HG03457 (cell line): ENCODE results near the gene COL10A1.
A peak's percentile ranks its signal among the peaks of the same experiment; 100 is the strongest.

ENCODE experiments used
- ATAC-seq: cut with Tn5 transposase; IDR thresholded peaks from one replicate; pipeline ENCODE4 v1.9.1; 2021; ENCODE audit warnings: moderate number of reproducible peaks; ENCODE audit not compliant: unreplicated experiment

Gene COL10A1

DNA sequence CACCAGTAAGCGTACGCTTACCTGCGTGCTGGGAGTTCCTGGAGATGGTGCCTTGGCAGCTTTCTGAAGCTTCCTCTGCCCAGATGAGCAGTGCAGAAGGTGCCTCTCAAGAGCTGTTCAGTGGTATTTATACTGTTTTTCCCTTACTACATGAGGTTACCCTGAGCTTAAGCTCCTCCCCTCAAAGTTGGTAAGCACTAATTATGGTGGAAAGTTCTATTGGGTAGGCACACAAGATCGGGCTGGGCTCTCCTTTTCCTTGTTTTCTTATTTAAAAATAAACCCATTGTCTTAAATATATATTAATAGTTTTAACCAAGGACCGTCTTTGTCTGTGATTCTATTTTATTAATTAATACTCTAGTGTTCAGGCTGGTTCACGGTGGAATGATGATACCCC is at the start of gene COL10A1:
COL10A1 (minus strand) TSS at position 101 of the 400 bp plus-strand sequence. CDS start 640 bp downstream, outside the sequence.
- ATAC-seq = no peak

DNA sequence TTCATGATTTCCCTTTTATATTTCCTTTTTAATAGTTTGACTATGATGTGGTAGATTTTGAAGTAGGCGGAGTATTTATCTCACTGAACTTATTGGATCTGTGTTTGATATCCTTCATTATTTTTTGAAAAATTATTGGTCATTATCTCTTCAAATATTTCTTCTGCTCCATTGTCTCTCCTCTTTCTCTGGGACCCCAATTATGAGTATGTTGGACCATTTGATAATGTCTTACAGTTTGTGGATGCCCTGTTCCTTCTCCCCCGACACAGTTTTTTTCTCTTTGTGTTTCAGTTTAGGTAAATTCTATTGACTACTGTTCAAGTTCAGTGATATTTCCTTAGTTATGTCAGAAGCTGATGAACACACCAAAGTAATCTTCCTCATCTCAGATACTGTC is 49.4 kb upstream of the COL10A1 start:
- ATAC-seq = no peak

DNA sequence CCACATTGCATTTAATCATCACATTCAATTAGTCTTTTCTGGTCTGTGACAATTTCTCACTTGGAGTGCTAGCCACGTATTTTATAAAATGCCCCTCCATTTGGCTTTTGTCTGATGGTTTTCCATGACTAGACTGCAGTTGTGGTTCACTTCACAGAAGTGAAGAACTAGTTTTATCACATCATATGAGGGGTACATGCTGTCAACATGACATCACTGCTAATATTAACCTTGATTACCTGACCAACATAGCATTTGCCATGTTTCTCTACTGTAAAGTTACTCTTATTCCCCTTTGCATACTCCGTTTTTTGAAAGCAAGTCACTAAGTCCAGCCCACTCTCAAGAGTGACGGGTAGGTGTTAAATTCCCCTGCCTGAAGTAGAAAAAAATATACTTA is 48.0 kb upstream of the COL10A1 start:
- ATAC-seq = no peak

DNA sequence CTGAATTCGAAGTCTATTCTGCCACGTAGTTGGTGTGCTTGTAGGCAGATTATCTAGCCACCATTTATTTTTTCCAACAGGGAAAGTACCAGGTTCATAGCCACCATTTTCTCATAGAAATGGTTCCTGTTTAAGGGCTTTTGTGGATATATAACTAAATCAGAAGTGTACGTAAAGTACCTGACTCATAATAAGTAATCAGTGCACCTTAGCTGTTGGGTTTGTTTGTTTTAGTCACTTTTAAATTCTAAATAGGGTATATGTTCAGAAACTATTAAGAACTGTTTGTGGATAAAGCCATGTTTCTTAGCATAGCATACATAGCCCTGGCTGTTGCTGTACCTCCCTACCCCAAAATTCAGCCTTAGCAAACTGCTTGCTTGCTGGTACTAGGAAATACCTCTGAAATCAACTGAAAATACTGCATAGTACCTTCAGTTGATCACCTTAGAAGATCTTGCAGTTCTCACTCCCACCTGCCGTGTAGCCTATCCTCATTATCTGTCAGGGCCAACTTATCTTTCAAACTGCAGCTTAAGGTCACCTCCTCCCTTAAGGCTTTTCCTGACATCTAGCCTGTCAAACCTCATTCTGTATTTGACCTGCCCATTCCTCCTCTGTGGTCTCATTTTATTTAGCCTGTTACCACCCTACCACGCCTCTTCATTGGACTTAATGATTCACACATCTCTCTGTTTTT is 44.6 kb upstream of the COL10A1 start:
- no peak for ATAC-seq

DNA sequence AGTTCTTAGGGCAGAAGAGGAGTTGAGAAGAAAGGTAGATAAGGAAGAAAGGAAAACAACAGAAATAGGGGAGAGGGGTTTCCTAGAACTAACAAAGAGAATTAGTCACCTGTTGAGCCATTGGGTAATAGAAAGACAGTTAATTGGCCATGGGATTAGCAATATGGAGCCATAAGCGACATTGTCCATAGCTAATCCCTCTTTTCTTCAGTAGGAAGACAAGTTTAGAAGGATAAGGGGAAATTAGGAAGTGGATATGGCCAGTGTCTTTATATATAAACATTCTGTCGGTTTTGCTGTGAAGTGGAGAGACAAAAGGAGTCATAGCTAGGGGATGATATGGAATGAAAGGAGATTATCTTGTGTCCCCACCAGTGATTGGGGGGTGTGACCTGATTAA is 43.9 kb upstream of the COL10A1 start:
- no peak for ATAC-seq

DNA sequence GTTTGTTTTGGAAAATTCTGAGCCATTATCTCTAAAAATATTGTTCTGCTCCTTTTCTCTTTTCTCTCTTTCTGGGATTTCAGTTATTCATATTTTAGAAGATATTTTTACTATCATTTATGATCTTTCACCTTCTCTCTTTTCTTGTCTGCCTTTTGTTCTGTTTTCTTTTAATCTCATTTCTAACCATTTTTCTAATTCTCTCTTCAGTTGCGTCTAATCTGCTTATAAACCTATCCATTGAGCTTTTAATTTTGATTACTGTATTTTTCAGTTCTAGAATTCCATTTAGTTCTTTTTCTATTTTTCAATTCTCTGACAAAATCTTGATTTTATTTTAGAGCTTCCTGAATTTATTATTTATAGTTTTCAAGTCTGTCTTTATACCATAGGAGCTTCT is 42.2 kb upstream of the COL10A1 start:
- ATAC-seq = no peak

DNA sequence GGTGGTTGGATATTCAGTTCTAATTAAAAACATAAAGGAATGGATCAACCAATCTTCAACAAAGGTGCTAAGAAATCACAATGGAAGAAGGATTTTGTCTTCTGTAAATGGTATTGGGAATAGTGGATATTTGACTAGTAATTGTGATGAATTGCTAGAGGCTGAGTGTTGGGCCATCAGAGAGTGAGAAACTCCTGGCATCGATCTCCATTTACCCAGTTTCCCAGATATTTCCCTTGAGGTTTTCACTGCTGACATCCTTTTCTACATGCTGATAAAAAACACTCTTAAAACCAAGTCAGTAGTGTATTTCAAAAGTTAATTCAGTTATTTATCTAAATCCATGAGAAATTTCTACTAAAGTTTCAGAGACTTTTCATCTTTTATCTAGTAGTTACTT is 40.4 kb upstream of the COL10A1 start:
- no peak for ATAC-seq

DNA sequence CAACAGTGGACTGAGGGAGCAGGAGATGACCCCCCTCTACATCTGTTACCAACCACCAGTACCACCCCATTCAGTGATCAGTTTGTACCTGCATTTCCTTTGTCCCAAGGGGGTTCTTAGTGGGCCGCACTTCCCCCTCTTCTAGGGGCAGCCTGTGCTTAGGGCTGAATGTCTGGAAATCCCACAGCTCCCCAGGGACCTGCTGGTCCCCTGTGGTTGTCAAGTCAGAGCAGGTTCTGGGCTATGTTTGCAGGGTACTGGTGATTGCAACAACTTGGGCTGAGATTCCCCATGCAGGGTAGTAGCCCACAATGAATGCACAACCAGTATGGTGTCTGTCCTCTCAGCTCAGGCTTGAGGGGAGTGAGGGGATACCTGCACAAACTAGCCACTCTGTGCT is 39.7 kb upstream of the COL10A1 start:
- ATAC-seq = peak; percentile 77

DNA sequence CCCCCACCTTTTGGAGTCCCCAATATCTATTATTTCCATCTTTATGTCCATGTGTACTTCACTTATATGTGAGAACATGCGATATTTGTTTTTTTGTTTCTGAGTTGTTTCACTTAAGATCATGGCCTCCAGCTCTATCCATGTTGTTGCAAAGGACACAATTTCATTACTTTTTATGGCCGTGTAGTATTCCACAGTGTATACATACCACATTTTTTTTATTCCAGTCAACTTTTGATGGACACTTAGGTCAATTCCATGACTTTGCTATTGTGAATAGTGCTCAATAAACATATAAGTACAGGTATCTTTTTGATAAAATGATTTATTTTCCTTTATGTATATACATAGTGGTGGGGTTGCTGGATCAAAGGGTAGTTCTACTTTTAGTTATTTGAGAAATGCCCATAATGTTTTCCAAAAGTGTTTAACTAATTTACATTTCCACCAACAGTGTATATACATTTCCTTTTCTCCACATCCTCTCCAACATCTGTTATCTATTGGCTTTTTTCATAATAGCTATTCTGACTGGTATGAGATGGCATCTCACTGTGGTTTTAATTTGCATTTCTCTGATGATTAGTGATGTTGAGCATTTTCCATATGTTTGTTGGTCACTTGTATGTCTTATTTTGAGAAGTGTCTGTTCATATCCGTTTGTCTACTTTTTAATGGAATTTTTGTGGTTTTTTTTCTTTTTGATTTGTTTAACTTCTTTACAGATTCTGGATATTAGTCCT is 34.0 kb upstream of the COL10A1 start:
- peak; percentile 81 for ATAC-seq

DNA sequence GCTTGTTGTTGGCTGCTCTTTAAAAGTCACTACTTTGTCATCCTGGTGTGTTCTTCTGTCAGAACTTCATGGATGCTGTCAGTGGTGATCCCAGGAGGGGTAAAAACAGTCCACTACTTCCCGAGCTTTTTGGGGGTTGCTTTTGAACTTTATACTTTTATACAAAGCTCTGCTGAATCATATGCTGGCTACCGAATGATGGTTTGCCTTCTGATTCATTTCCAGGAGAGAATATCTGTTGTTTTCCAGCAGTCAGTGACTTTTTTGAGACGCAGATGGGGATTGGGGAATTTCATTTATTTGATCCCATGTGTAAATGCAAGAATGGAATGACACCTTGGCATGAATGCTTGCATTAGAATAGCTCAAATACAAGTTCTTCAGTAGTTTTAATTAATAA is 32.7 kb upstream of the COL10A1 start:
- ATAC-seq = no peak

DNA sequence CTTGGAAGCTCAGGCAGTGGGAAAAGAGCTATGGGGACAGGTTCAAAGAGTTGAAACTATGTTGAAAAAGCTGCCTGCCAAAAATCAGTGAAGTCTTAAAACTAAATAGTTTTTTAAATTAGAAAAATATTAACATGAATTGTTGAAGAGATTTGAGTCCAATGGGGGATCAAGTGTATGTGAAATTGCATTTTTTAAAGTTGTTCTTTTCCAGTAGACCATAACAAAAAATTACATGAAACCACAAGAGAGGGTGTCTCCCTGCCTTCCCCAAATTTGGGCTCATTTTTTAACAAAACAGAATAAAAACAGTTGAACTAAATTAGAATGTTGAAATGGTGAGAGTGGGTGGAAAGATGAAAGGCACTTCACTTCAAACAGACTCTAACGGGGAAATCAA is 31.5 kb upstream of the COL10A1 start:
- no peak for ATAC-seq

DNA sequence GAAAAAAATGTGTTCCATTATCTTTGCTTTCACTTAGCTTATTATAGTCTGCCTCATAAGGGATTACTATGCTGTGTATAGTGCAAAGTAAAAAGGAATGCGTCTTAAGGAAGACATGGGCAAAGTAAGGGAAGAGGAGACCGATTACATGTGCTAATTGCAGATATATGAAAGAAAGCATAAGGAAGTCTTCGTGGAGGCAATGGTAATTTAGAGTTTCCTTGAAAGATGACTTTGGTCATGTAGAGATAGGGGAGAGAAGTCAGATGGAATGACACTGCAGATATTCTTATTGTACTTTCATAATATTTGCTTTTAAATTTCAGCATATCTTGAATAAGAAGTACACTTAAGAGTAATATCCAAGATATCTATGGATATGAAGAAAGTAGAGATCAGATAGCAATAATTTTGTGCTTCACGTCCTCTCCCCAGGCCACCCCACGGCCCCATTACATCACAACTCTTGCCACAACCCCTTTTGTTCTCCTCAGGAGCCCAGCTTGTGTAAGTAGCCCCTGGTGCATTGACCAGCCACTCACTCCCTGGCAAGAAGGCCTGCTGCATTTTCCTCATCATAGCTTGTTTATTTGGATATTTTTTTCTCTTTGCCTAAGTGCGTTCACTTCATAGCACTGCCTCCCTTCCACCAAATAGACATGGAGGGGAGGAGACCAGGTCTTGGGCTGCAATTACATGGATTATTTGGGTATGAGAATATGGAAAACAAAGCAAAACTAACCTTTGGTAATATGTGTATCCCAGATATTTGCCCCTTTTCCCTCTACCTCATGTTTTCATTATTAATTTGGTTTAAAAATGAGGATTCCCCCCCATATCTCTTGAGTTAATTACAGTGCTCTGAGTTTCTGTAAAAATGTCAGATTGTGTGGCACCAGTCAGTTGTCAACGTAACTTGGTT is 30.7 kb upstream of the COL10A1 start:
- no peak for ATAC-seq

DNA sequence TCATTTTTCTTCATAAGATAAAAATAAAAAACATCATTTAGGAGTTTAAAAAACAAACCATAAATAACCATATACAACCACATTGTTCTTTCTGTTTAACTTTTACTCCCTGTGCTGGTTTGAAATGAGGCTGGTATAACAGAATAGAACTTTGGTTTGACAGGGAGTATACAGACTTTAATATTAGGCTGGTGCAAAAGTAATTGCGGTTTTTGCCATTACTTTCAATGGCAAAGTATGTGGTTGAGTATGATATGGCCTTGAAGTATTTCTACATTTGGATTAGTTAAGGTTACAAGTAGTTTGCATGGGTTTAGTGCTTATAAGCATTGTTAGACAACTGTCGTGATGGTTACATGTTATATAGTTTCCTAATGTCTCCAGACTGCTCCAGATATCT is 29.0 kb upstream of the COL10A1 start:
- ATAC-seq = no peak

DNA sequence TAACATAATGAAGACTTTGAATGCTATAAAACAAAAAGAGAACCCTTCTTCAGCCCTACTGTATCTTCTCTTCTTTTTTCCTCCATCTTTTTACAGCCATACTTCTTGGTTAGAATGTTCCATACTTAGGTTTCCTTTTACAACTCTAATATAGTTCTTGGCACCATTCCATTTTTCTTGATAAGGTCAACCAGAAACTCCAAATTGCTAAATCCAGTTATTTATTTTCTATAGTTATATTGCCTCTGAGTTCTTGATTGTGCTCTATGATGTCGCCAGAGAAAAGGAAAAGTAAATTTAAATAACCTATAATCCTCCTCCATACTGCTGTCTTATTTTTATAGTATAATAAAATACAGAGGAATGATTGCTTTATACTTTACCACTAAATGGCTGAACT is 26.7 kb upstream of the COL10A1 start:
- ATAC-seq = no peak

DNA sequence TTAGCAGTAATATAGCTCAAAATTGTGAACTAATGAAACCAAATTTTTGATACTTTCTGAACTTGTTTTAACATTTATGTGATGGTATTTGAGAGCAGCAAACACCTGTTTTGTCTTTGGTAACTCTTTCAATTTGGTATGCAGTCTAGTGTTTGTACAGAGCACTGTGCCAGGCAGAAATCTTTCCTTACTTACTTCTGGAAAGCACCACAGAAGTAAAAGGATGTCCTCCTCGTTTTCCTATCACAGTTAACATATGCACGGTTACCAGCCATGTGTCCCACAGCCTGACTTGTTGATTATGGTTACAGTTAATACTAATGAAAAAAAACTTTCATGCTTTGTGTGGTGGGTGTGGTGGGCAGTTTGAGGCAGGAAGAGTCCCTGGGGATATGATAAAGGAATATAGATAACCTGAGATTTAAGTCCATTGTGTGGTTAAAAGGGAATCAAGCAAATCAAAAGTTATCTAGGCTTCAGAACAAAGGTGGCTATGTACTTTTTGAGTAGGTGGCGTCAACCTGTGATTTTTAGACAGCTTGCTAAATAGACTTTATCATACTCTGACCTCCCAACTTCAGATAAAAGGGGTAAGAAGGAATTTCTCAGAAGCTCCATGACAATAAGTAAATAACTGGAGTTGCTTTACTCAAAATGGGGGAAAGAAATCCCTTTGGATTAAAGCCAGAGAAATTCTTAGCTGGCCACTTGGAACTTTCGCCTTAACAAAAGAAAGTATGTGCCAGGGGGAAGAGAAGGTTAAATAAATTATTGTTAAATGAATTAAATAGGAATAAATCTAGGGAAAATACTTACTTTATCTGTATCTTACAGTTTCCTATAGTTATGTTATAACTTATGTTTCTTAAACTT is 20.1 kb upstream of the COL10A1 start:
- ATAC-seq = no peak

DNA sequence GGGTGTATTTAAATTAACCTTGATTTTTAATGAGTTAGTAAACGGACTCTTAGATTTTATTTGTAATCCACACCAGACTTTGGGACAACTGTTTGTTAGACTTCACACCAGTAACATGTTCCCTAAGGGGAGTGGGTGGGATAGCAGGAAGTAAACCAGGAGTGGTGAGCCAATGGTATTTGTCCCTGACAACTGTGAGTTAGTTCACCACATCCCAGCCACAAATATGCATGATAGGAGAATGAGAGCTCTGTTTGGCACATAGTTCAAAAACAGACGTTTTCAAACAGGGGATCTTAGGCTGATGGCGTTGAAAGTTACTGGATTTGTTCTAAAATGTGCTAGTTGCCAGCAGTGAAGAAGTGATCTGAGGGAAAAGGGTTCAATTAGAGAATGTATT is 18.7 kb upstream of the COL10A1 start:
- no peak for ATAC-seq

DNA sequence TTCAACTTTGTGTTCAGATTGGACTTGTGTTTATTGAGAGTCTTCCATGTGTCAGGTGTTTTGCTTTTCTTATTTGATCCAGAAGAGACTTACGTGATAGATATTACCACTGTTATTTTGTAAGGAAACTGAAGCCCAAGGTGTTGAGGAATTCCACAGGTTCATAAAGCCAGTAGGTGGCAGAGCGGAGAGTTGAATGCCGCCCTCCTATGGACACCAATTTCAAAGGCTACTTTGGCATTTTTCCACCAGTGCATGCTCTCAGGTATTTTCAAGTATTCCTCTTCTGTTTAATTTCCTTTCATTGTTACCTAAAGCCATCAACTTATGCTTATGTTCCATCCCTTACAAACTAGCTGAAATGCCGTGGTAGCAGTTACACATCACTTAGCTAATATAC is 14.0 kb upstream of the COL10A1 start:
- ATAC-seq = no peak

DNA sequence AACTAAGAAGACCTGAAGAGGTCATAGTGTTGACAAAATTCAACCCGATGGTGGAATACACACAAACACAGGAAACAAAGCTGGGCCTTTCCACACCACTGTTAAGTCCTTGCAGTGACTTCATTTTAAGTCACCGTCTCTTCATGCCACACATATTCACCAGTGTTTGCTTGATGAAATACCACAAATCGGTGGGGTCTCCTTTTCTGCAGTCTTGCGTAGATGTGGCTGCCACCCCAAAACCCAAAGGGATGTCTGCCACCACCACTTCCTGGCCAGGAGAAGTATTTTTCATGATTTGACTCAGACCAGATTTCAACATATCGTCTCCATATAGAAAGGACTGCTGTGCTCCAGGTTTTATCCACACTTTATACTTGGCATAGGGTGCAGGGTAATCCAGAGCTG is 11.0 kb upstream of the COL10A1 start:
- no peak for ATAC-seq

DNA sequence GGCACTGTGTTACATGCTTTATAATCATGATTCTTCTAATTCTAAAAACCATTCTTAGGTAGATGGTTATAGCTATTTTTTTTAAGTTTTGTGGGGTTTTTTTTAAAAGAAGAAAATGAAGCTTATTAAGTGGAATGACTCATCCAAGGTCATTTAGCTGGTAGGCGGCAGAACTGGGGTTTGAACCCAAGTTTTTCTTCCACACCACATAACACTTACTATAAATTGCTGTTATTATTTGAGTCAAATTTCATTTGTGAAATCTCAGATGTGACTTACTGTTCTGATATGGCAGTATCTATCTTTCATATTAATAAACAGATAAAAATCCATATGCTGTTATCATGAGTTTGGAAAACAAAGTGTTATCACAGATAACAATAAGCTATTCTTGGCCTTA is 10.4 kb upstream of the COL10A1 start:
- ATAC-seq = no peak

DNA sequence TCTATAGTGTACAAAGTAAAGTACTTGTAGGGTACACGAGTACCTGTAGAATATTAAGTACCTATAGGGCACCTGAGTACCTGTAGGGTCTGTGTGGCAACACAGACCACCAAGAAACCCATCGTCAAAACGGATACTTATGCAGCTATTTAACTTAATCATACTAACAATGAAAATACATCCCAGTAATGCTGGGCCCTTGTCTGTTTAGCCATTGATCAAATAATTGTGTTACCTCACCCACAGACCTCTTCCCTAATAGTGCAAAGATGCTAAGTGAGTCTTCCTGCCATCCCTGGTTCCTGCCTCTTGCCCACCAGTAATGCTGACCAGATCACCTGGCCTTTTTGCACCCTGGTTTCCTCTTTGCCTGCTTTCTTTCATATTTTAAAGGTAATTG is 7.5 kb upstream of the COL10A1 start:
- ATAC-seq = no peak
